CD4-positive, alpha-beta T cell treated with Interferon alpha-2 for 1 hour (primary cell): ENCODE measurements around the gene STBD1.
"Not testable (repeated sequence)": the region's sequence is repeated elsewhere in the genome, so short reads cannot be mapped to it uniquely, and the experiment has no call there.

Experiments
- DNase-seq, 2 donors: peaks; one replicate each; pipeline ENCODE4 v3.0.0-alpha.2; 2020 to 2022

Gene STBD1

DNA sequence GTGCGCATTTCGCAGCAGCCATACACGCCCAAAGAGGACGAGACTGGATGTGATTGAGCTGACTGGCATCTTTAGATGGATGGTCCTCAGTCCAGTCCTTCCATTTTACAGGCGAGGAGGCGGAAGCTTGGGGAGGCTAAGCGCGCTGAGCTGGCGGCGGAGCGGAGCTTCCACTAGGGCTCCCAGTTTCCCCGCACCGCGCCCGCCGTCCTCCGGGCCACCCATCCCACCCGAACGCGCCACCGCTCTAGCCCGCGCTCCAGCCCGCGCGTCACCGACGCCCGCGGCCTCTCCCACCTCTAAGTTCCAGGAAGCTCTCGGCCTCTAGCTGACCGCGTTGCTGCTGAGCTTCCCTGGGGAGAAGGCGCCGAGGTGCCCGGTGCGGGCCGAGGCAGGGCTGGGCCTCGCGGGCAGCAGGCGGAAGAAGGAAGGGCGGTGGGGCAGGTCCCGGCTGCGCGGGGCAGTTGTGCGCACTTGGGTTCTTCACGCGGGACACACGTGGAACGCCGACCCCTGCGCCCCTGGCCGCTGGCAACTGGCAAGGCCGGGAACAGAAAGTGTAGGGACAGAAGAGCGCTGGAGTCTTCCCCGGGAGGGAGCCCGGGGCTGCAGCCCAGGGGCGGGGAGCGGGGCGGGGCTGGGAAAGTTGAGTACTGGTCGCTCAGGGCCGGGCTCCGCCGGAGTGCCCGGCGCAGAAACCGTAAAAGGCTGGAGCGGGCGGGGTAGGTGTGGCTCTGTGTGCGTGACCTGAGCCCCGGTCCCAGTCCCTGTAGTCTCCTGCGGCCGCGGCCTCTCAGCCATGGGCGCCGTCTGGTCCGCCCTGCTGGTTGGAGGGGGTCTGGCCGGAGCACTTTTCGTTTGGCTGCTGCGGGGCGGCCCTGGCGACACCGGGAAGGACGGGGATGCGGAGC, at the start of gene STBD1:
Gene STBD1 (plus strand): TSS at position 763 of the 911 bp plus-strand sequence. CDS start 37 bp downstream, at position 800.
- peak; percentile 21 to 39 for DNase-seq

DNA sequence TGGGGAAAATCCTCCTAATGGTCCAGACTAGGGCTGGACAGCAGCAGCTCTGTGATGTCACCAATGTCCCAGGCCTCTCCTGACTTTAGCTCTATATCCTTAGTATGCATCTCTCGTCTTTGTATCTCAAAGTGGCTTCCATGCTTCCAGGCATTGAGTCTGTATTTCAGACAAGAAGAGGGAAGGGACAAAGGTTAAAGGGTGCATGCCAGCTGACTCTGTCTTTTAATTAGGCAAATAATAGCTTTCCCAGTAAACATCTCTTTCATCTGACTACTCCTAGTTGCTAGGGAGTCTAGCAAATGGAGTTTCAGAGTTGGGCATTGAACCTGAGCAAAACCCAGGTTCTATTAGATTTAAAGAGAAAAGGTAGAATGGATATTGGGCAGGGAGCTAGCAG, 49.6 kb upstream of the STBD1 start:
- DNase-seq = no peak

DNA sequence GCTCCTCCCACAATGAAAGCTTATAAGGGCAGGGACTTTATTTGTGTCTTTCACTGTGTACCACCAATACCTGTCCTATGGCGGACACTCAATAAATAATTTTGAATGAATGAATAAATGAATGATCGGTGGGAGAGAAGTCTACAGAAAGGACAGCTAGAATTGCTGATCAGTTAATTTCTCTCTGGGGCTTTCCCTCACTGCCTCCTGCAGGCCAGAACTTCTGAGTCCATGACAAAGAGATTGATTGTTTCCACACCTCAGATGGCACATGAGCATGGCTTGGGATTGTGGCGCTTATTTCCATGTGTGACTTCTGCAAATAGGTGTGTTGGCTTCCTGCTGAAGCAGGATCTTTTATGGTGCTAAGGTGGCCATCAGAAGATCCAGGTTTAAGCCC, 48.7 kb upstream of the STBD1 start:
- no peak for DNase-seq

DNA sequence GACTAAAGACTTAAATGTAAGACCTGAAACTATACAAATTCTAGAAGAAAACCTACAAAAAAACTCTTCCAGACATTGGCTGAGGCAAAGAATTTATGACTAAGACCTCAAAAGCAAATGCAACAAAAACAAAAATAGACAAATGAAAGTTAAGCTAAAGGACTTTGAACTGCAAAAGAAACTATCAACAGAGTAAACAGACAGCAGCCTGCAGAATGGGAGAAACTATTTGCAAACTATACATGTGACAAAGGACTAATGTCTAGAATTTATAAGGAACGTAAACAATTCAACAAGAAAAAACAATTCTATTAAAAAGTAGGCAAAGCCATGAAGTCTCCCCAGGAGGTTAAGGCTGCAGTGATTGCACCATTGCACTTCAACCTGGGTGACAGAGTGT, 46.0 kb upstream of the STBD1 start:
- DNase-seq = no peak

DNA sequence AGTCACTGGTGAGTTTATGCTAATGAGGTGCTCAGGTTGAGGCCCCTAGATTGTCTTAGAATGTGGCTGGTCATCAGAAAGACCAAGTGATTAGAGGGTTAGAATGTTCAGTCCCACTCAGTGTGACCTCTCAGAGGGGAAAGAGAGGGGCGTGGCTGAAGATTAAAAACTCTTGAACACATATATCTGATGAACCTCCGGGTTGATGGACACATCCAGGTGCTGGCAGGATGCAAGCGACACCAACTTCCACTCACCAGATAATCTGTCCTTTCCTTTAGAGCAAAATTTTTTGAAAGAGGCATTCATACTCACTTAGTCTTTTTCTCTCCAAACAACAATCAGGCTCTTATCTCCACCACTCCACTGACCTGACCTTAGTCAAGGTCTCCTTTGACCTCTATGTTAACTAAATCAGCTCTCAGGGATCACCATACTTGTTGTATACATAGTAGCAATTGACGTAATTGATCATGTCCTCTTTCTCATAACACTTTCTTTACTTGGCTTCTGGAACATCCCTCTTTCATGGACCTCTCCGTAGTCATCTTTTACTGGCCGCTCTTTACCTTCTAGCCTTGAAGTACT, 40.8 kb upstream of the STBD1 start:
- DNase-seq = no peak

DNA sequence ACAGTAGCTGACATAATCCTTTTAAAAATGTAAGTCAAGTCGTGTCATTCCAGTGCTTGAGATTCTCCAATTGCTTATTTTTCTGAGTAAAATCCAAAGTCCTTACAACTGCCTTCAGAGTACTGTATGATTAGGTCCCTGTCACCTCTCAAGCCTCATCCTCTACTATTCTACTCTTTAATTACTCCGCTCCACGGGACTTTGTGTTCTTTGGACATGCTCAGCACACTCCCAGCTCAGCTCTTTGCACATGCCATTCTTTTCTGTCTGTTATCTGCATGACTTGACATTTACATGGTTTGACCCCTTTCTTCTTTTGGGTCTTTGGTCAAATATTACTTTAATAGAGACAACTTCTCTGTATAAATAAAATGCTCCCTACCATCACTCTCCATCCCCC, 39.9 kb upstream of the STBD1 start:
- no peak for DNase-seq

DNA sequence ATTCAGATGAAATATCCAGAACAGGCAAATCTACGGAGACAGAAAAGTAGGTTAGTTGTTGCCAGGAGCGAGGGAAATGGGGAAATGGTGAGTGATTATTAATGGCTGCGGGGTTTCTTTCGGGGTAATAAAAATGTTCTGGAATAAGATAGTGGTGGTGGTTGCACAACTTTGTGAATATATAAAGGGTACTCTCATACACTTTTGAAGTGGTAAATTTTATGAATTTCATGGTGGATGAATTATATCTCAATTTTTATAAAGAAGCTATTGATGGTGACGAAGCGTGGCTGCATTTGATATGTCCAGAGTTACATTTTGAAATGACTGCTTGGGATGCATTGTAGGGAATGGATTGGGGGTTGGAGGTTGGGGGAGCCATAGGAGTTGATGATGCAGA, 38.7 kb upstream of the STBD1 start:
- no peak for DNase-seq

DNA sequence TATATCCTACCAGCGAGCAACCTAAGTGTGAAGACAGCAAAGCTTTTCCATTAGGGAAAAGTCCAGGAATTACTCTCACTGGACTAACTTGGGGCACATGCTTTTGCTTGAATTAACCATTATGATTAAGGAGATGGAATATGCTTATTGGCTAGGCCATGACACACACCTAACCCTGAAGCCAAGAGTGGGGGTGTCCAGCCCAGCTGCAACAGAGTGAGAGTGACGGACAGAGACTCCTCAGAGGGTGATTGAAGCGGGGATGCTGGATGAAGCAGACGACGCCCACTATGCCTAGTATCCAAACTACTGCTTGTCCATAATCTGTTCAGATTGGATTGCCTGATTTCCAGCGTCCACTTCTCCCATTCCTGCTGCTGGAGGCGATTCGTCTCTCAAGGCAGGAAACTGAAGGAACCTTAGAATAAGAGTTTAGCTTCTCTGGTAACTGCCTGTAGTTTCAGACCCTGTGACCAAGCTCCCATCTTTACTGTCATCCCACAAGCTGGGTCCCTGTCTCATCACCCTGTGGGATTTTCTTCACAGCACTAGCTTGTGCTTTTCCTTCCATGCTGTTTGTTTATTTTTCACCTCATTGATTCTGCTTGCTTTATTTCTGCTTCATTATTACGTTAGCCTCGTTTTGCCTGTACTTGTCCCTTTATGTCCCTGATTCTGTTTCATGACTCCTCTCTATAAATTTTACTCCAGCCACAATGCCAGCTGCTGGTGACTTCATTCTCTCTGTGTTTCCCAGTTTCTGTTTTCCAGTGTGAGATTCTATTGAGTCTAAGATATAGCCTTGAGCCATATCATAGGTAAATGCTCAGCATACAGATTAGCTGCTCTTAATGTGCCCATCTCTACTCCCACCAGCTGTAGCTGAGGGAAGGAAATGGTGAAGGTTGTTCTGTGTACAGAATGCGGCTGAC, 36.0 kb upstream of the STBD1 start:
- no peak for DNase-seq

DNA sequence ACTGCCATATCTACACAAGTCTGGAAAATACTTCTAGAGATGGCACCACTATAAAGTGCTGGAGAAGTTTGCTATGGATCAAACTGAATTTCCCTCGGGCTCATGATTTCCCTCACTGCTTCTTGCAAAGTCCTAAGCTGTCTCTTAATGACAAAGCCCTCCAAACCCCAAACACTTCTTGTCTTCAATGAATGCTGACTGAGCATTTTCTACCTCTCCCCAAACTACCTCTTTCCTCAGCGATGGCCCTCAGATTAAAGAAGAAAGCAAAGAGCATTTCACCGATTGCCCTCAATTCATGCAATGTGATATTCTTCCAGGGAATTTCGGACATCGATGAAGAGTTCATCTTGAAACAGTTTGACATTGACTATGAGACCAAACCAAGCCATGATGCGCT, 35.3 kb upstream of the STBD1 start:
- no peak for DNase-seq

DNA sequence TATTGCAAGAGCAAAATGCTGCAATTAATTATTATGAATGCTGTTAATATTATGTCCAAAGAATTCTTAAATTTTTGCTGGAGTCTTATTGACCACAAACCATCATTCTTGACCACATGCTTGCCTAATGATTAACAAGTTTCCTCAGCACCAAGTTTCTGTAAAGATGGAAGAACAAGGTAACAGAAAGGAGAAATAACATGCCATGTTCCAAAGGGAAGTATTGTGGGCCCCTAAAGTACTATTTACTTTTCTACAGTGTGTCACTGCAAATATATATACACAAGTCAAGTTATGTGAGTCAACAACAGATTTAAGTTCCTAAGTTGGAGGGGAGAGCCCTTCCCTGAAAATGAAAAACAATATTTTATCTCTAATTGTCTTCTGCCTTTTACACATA, 34.5 kb upstream of the STBD1 start:
- no peak for DNase-seq

DNA sequence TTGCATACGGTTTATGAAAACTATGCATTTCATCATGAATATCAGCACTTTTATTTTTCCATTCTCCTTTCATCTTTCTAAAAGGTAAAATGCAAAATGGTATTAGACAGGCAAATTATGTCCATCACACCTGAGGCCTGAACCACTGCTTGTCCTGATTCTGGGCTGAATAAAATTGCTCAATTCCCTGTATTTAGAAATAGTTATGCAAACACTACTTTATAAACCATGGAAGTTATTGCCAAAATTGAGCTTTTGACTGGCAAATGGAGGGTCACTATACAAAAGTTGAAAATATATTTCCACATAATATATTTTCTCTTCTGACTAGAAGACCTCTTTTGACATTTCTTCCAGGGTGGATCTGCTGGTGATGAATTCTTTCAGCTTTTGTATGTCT, 34.0 kb upstream of the STBD1 start:
- no peak for DNase-seq

DNA sequence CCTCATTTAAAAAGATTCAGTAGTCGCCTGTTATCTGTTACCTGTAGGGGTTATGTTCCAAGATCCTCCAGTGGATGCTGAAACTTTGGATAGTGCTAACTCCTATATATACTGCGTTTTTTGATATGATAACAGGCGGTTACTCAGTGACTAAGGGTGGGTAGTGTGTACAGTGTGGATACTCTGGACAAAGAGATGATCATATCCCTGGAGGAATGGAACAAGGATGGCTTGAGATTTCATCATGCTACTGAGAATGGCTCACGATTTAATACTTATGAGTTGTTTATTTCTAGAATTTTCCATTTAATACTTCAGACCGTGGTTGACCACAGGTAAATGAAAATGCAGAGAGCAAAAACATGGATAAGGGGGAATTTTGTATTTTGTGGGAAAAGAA, 33.5 kb upstream of the STBD1 start:
- DNase-seq = no peak

DNA sequence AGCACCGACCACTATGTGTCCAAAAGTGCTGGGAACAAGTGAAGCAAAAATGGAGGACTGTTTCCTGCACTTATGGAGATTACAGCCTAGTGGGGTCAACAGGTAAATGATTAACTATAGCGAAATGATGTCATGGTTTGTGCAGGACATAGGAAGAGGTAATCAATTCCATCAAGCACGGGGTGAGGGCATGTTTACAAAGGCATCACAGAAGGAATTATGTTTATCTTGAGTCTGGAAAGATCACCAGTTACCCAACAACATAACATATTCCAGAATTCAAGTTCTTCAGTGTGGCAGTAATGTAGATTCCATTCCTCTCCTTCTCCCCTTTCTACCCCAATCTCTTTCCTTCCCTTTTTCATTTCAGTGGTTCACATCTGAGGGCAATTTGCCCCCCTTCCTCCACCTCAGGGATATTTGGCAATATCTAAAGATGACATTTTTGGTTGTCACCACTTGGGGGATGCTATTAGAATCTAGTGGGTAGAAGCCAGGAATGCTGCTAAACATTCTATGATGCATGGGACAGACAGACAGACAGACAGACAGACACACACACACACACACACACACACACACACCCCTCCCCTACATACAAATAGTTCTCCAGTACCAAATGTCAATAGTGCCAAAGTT, 30.9 kb upstream of the STBD1 start:
- DNase-seq = no peak

DNA sequence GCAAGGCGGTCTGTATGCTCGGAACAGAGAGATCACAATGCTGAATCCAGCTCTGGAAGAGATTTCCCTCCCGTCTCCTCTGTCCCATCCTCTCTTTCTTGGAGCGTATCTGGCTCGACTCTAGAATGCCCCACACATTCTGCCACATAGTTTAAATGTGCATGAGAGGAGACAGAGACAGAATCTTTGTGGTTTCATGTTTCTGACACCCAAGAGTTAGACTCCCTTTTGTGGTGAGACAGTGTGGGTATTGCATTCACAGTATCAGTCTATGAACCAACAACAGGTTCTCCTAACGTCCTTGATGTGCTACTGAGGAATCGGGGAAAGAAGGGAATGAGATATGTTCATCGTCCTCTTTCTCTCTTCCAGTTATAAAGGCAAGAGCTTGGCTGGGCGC, 29.7 kb upstream of the STBD1 start:
- no peak for DNase-seq

DNA sequence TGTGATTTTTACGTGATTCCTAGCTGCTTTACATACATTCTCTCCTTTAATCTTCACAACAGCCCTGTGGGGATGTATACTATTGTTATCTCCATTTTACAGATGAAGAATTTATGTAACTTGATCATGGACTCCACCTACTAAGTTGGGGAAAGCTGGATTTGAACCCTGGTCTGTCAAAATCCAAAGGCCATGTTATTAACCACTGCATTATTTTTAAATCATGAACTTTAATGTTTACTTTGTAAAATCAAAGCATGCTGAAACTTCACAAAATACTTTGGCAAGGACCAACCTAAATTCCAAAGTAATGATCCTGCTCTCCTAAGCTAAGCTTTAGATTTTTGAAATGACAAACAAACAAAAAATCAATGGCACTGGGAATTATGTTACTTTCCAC, 28.9 kb upstream of the STBD1 start:
- DNase-seq = no peak

DNA sequence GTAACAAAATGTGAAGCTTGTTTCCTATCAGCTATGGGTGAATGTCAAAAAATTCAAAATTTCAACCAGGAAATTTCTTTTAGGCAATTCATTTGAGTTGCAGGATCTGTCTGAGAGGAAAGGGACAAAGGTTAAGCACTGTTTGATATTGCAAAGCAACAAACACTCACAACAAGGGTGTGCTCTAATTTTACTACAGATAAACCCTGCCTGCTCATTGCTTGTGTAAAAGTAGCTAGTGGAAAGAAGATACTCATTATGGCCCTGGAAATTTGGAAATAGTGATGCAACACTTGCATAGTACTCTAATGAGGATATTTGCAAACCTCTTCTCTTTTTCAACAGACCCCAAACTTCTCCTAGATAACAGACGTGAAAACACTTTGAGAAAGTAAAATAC, 27.9 kb upstream of the STBD1 start:
- DNase-seq = no peak

DNA sequence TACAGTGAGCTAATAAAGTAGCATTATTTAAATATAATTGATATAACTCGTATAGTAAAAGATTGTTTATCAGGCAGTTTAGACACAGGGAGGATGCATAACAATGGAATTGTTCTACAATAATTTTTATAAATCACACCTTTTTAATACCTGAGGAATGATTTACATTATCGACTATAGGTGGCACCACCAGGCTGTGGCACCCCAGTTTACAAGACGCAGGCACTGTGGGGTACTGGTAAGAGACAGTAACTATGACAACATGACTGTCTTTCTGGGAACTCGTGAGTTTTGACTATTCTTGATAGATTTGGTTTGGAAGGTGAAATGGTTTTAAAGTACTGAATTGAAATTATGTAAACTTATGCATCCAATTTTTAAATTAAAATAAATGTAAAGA, 27.1 kb upstream of the STBD1 start:
- DNase-seq = peak in 1 of 2 donors; percentile 60

DNA sequence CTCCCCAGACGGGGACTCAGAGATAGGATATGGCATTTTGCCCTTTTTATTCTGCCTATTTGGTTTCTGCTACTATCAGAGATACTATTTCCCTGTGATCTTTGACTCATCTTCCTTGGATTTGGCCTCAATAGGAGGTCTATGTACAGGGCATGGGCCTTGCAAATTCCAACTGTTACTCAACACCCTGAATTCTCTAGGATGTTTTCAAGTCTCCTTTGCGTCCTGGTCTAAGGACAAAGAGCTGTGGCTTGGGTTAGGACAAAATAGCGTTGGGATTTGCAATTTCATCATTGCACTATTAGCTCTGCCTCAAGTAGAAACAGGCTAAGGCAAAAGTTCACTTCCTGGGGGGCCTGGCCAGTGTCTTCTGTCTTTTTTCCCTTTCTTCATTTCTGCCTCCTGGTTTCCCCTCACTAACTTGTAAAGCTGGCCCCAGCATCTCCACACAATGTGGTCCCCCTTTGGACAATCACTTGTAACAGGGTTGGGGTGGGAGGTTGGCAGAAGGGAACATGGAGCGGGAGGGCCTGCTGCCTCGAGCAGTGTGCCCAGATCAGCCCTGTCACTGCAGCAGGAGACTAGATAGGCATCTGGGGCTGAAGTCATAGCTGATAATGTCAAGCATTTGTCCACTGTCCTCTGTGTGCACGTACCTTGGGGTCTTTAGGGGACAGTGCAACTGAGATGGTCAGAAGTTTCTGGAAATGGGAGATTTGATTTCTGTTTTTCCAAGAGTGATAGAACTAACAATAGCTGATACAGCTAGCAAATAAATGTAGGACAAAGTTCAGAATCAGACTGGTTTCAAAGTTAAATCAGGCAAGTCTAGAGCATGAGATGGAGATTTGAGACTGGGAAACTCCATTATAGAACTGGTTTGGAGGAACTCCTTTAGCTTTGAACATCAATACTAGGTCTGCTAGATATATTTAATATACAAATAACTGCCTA, 25.8 kb upstream of the STBD1 start:
- DNase-seq = no peak

DNA sequence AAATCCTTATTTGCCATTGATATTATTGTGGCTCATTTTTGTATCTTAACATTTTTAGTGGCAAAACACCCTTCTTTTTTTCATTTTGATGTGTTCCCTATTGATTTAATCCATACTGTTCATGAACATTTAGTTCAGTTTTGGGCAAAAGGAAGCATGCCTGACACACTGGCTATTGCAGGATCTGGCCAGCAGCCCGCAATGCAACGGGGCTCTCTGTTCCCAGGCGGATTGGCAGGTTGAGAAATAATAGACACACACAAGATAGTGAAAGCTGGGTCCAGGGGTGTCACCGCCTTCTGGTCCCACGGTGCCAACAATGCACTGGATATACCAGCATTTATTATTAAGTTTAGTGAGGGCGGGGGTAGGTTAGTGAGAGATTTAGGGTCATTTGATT, 24.9 kb upstream of the STBD1 start:
- not testable (repeated sequence) for DNase-seq

DNA sequence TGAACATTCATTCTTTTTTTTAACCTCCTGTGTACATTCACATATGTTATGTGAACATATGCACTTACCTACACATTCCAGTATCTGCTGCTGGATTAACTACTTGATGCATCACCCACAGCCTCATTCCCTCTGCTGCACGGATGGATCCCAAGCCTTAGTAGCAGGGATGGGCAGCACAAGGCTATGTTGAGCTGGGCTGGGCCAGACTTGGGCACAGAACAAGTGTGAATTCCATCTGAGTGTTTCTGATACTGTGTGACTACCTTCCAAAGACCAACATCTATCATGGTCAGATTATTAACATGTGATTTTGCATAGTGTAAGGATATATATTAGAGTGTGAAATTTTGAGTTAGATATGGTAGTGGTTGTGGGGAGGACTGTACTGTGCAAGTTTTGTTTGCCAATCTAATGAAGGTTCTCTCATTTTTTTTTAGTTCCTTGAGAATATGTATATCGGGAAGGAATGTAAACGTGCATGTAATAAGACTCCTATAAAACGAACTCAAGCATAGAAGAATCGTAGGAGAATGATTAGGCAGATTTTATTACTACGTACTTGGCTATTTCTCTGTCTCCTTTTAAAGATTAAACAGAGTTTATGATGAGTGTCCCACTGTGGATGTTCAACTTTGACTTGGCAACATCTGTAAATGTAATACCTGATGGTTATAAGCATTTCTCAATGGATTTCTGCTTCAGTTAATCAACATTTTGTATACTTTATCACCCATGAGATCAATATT, 23.4 kb upstream of the STBD1 start:
- no peak for DNase-seq

DNA sequence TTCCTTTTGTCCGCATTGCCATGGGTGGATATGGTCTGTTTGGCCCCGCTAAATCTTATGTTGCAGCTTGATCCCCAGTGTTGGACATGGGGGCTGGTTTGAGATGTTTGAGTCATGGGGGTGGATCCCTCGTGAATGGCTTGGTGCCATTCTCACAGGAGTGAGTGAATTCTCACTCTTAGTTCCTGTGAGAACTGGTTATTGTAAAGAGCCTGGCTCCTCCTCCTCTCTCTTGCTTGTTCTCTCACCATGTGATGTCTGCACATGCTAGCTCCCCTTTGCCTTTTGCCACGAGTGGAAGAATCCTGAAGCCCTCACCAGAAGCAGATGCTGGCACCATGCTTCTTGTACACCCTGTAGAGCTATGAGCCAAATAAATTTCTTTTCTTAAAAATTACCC, 22.6 kb upstream of the STBD1 start:
- DNase-seq = no peak
